Karpas-422 (cell line): Measurements from ENCODE around the gene VPS72. TPM values are rescaled to one million over a fixed set of nuclear protein-coding genes. Genes with fewer than 3 reads are reported as not detected.
A peak's percentile ranks its signal among the peaks of the same experiment; 100 is the strongest.
"Not testable (repeated sequence)": the region's sequence is repeated elsewhere in the genome, so short reads cannot be mapped to it uniquely, and the experiment has no call there.

ENCODE experiments used
- DNase-seq: peaks from one replicate; pipeline ENCODE4 v3.0.0-alpha.2; 2015
- H2AFZ ChIP-seq: fragments of 200-600 bp; sonication (generic); 2 replicates; pipeline ENCODE4 v1.6.1; 2014; ENCODE audit warnings: antibody characterized with exemption, low read length, mixed read lengths
- H3K27ac ChIP-seq: fragments of 200-600 bp; sonication (generic); 2 replicates; pipeline ENCODE4 v1.5.1; 2014; ENCODE audit warnings: mild to moderate bottlenecking, low read length, moderate library complexity
- H3K27me3 ChIP-seq: fragments of 200-600 bp; sonication (generic); 2 replicates; pipeline ENCODE4 v1.6.1; 2014; ENCODE audit warnings: low read length, mixed read lengths
- H3K36me3 ChIP-seq: fragments of 200-600 bp; sonication (generic); 2 replicates; pipeline ENCODE4 v1.6.1; 2014; ENCODE audit warnings: low read length, mixed read lengths; ENCODE audit not compliant: insufficient read depth
- H3K4me1 ChIP-seq: fragments of 200-600 bp; sonication (generic); 2 replicates; pipeline ENCODE4 v1.6.1; 2014; ENCODE audit warnings: mild to moderate bottlenecking, low read length, mixed read lengths
- H3K4me2 ChIP-seq: fragments of 200-600 bp; sonication (generic); 2 replicates; pipeline ENCODE4 v1.6.1; 2014; ENCODE audit warnings: low read length, low read depth, mild to moderate bottlenecking; ENCODE audit not compliant: poor library complexity, severe bottlenecking
- H3K4me3 ChIP-seq: fragments of 200-600 bp; sonication (generic); 2 replicates; pipeline ENCODE4 v1.5.1; 2014; ENCODE audit warnings: mild to moderate bottlenecking, antibody characterized with exemption, low read length, mixed read lengths
- H3K79me2 ChIP-seq: fragments of 200-600 bp; sonication (generic); 2 replicates; pipeline ENCODE4 v1.6.1; 2014; ENCODE audit warnings: mild to moderate bottlenecking, low read length, mixed read lengths
- H3K9ac ChIP-seq: fragments of 200-600 bp; sonication (generic); 2 replicates; pipeline ENCODE4 v1.6.0; 2014; ENCODE audit warnings: low read length
- H3K9me2 ChIP-seq: fragments of 200-600 bp; sonication (generic), shearing (Covaris generic); replicated peaks from 2 replicates; pipeline ENCODE4 v1.6.0; 2014; ENCODE audit warnings: mild to moderate bottlenecking, low read length, moderate library complexity; ENCODE audit not compliant: insufficient read depth
- H3K9me3 ChIP-seq: fragments of 300-700, 200-600 bp; sonication (generic); 2 replicates; pipeline ENCODE4 v1.6.1; 2014; ENCODE audit warnings: low read length, mixed read lengths
- H4K20me1 ChIP-seq: fragments of 200-600 bp; sonication (generic); 2 replicates; pipeline ENCODE4 v1.6.1; 2014; ENCODE audit warnings: mild to moderate bottlenecking, antibody characterized with exemption, low read length, low read depth; ENCODE audit not compliant: insufficient read depth
- total RNA-seq: library from RNA; depleted of rRNA; stranded (reverse); fragments of >200 nt; shearing (Covaris generic); gene quantifications from 2 replicates; pipeline ENCODE4 v1.2.3, GENCODE V29; 2014; ENCODE audit warnings: low replicate concordance

VPS72 gene
- total RNA-seq, 1 experiment from 2014 or later, result 54.4 TPM

DNA sequence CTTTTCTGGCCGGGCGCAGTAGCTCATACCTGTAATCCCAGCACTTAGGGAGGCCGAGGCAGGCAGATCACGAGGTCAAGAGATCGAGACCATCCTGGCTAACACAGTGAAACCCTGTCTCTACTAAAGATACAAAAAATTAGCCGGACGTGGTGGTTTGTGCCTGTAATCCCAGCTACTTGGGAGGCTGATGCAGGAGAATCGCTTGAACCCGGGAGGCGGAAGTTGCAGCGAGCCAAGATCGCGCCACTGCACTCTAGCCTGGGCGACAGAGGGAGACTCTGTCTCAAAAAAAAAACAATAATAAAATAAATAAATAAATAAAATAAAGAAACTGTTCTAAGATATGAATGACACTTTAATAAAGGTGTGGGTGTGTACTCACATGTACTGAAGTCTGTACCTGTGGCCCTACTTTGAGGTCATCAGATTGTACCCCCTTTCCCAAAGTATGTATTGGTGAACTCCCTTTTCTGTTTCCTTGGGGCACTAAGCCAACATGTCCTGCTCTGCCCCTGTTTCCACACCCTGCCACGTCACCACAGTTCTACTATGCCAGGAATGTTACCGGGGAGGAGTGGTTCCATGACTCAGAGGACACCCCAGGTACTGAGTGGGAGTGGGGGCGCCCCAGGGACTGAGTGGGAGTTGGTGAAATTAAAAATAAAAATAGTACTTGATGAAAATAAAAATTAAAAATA is 5.0 kb upstream of the VPS72 start:
- not testable (repeated sequence) for DNase-seq, H2AFZ ChIP-seq, H3K9me2 ChIP-seq, H3K4me3 ChIP-seq, H3K27me3 ChIP-seq, H3K9ac ChIP-seq, H3K36me3 ChIP-seq, H4K20me1 ChIP-seq, H3K27ac ChIP-seq, H3K9me3 ChIP-seq
- peak overlapping the region; percentile 93 for H3K4me2 ChIP-seq
- peaks cover 16% of the 10 kb centered on the region for H3K79me2 ChIP-seq
- peaks cover 26% of the 10 kb centered on the region for H3K4me1 ChIP-seq

DNA sequence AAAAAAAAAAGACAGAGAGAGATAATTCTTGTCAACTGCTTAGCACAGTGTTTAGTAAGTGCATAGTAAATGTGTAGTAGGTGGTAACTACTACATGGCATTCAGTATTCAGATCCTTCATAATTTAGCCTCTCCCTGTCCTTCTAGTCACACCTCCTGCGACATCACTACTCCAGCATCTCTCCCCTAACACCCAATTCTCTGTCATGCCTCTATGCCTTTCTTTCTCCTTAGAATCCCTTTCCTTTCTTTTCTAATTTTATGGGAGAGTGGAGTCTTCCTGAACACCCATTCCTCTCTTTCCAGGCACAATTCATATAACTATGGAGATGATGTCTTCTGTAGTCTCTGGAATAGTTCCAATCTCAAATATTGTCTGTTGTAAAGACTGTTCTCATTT is 3.9 kb upstream of the VPS72 start:
- Histone ChIP-seq H3K9ac (no peak overlapping the region), H3K9me3 (no peaks in the 10 kb centered on the region), H3K4me3 (no peak overlapping the region), H3K9me2 (no peaks in the 10 kb centered on the region), H2AFZ (no peak overlapping the region), H3K79me2 (peaks cover 15% of the 10 kb centered on the region), H3K4me2 (no peak overlapping the region), H4K20me1 (no peaks in the 10 kb centered on the region; the same call in 1 of the 2 replicates), H3K27ac (no peak overlapping the region), H3K27me3 (no peaks in the 10 kb centered on the region), H3K4me1 (peaks cover 22% of the 10 kb centered on the region), H3K36me3 (no peaks in the 10 kb centered on the region)
- no peak for DNase-seq

DNA sequence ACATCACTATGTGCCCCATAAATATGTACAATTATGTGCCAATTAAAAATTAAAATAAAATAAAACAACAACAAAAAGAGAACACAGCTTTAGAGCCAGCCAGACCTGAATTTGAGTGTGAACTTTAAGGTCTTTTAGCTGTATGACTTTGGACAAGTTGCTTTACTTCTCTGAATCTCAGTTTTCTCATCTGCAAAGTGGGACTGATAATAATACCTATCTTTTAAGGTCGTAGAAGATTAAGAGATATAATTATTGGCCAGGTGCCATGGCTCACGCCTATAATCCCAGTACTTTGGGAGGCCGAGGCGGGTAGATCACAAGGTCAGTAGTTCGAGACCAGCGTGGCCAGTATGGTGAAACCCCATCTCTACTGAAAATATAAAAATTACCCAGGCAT is 3.3 kb upstream of the VPS72 start:
- peaks cover 27% of the 10 kb centered on the region for H3K4me1 ChIP-seq
- no peak overlapping the region for H2AFZ ChIP-seq
- no peak overlapping the region for H3K4me2 ChIP-seq
- no peaks in the 10 kb centered on the region for H3K9me2 ChIP-seq
- H3K9me3 ChIP-seq, result no peaks in the 10 kb centered on the region
- no peaks in the 10 kb centered on the region for H3K27me3 ChIP-seq
- no peak overlapping the region for H3K9ac ChIP-seq
- H3K79me2 ChIP-seq, result peaks cover 16% of the 10 kb centered on the region
- no peak for DNase-seq
- H3K27ac ChIP-seq, result no peak overlapping the region
- H4K20me1 ChIP-seq, result no peaks in the 10 kb centered on the region
- H3K4me3 ChIP-seq, result no peak overlapping the region
- no peaks in the 10 kb centered on the region for H3K36me3 ChIP-seq

DNA sequence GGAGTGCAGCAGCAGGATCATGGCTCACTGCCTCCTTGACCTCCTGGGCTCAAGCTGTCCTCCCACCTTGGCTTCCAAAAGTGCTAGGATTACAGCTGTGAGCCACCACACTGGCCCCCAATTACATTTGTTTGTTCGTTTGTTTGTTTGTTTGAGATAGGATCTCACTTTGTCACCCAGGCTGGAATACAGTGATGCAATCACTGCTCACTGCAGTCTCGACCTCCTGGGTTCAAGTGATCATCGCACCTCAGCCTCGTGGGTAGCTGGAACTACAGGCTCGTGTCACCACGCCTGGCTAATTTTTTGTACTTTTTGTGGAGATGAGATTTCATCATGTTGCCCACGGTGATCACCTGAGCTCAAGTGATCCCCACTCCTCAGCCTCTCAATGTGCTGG is 2.0 kb upstream of the VPS72 start:
- H3K9me2 ChIP-seq, result no peaks in the 10 kb centered on the region
- DNase-seq, result no peak
- no peaks in the 10 kb centered on the region for H3K36me3 ChIP-seq
- no peak overlapping the region for H3K4me3 ChIP-seq
- no peaks in the 10 kb centered on the region for H3K9me3 ChIP-seq
- no peaks in the 10 kb centered on the region for H3K27me3 ChIP-seq
- H3K4me1 ChIP-seq, result peaks cover 27% of the 10 kb centered on the region
- no peak overlapping the region for H3K27ac ChIP-seq
- peaks cover 29% of the 10 kb centered on the region for H3K79me2 ChIP-seq
- no peak overlapping the region for H3K9ac ChIP-seq
- H2AFZ ChIP-seq, result no peak overlapping the region
- no peak overlapping the region for H3K4me2 ChIP-seq
- H4K20me1 ChIP-seq, result no peaks in the 10 kb centered on the region

DNA sequence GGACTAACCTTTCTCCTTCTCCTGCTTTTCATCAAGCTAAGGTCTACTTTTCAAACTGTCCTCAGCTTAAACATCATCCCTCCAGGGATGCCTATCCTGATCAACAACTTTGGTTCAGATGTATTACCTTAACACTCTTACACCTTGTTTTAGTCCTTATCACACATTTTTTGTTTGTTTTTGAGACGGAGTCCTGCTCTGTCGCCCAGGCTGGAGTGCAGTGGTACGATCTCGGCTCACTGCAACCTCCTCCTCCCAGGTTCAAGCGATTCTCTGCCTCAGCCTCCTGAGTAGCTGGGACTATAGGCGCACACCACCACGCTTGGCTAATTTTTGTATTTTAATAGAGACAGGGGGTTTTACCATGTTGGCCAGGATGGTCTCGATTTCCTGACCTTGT is 1.3 kb downstream of the VPS72 start:
- H3K9me2 ChIP-seq, H3K9me3 ChIP-seq, H4K20me1 ChIP-seq, DNase-seq, H3K27me3 ChIP-seq, H2AFZ ChIP-seq: not testable (repeated sequence)
- peak overlapping the region; percentile 75 for H3K4me3 ChIP-seq
- H3K4me1 ChIP-seq, result peaks cover 18% of the 10 kb centered on the region
- peaks cover 36% of the 10 kb centered on the region for H3K79me2 ChIP-seq
- peak overlapping the region; percentile 84 for H3K4me2 ChIP-seq
- peak overlapping the region; percentile 69; the same call in 1 of the 2 replicates for H3K27ac ChIP-seq
- H3K9ac ChIP-seq, result peak overlapping the region; percentile 81
- peaks cover 15% of the 10 kb centered on the region; the same call in 1 of the 2 replicates for H3K36me3 ChIP-seq

- H2AFZ ChIP-seq, result no peak overlapping the region
- H3K27ac ChIP-seq, result no peak overlapping the region
- peaks cover 21% of the 10 kb centered on the region for H3K36me3 ChIP-seq
- H3K4me3 ChIP-seq, result no peak overlapping the region
- no peak for DNase-seq
- no peak overlapping the region for H3K4me2 ChIP-seq
- H3K9me2 ChIP-seq, result no peaks in the 10 kb centered on the region
- no peaks in the 10 kb centered on the region for H4K20me1 ChIP-seq
- H3K27me3 ChIP-seq, result no peaks in the 10 kb centered on the region
- H3K9ac ChIP-seq, result no peak overlapping the region
- peaks cover 18% of the 10 kb centered on the region for H3K4me1 ChIP-seq
- no peaks in the 10 kb centered on the region for H3K9me3 ChIP-seq
- peaks cover 36% of the 10 kb centered on the region for H3K79me2 ChIP-seq
These were observed 2.8 kb downstream of the VPS72 start for GRCh38 chr1:151187205-151187604.

GRCh38 chr1:151184211-151184610 is 5.8 kb downstream of the VPS72 start:
- no peaks in the 10 kb centered on the region for H3K9me3 ChIP-seq
- peaks cover 13% of the 10 kb centered on the region for H3K4me1 ChIP-seq
- H3K36me3 ChIP-seq, result peaks cover 22% of the 10 kb centered on the region
- no peak overlapping the region for H3K27ac ChIP-seq
- H3K4me2 ChIP-seq, result no peak overlapping the region
- H2AFZ ChIP-seq, result no peak overlapping the region
- peaks cover 29% of the 10 kb centered on the region for H3K79me2 ChIP-seq
- H3K4me3 ChIP-seq, result no peak overlapping the region
- no peak overlapping the region for H3K9ac ChIP-seq
- no peaks in the 10 kb centered on the region for H3K9me2 ChIP-seq
- DNase-seq, result no peak
- H3K27me3 ChIP-seq, result no peaks in the 10 kb centered on the region
- no peaks in the 10 kb centered on the region for H4K20me1 ChIP-seq

GRCh38 chr1:151176514-151177045 is 13.4 kb downstream of the VPS72 start:
- Histone ChIP-seq H4K20me1 (no peaks in the 10 kb centered on the region), H3K27me3 (no peaks in the 10 kb centered on the region), H3K27ac (no peak overlapping the region), H3K79me2 (no peaks in the 10 kb centered on the region), H2AFZ (no peak overlapping the region), H3K4me3 (no peak overlapping the region), H3K9me2 (no peaks in the 10 kb centered on the region), H3K9ac (no peak overlapping the region), H3K4me1 (no peaks in the 10 kb centered on the region), H3K9me3 (no peaks in the 10 kb centered on the region), H3K36me3 (peaks cover 14% of the 10 kb centered on the region; the same call in 1 of the 2 replicates), H3K4me2 (no peak overlapping the region)
- no peak for DNase-seq
